ENCODE data around the gene LUC7L.
"Not testable (repeated sequence)": the region's sequence is repeated elsewhere in the genome, so short reads cannot be mapped to it uniquely, and the experiment has no call there.

Gene LUC7L

GRCh38 chr16:228852-229730 lies at the start of gene LUC7L:
LUC7L (minus strand) TSS chr16:229449; CDS start chr16:229339, 110 bp downstream.
- DNase-seq (ENCODE audit: low spot score): peak; percentile 90

- DNase-seq (ENCODE audit: low spot score): no peak
Observed at GRCh38 chr16:278863-279366, 49.7 kb upstream of the LUC7L start.

GRCh38 chr16:276426-277077 lies 47.3 kb upstream of the LUC7L start:
- DNase-seq (ENCODE audit: low spot score): no peak

GRCh38 chr16:275786-276232 lies 46.6 kb upstream of the LUC7L start, which contains the start of gene RGS11:
RGS11 (minus strand) TSS chr16:275944; CDS start chr16:275911, 33 bp downstream.
- no peak for DNase-seq (ENCODE audit: low spot score)

- no peak for DNase-seq (ENCODE audit: low spot score)
Observed at GRCh38 chr16:275041-275641, 45.9 kb upstream of the LUC7L start.

- DNase-seq (ENCODE audit: low spot score): peak; percentile 83
Observed at GRCh38 chr16:273547-274421, 44.5 kb upstream of the LUC7L start.

- DNase-seq (ENCODE audit: low spot score): no peak
Observed at GRCh38 chr16:272633-273546, 43.6 kb upstream of the LUC7L start.

GRCh38 chr16:270381-271255 lies 41.4 kb upstream of the LUC7L start:
- no peak for DNase-seq (ENCODE audit: low spot score)

- no peak for DNase-seq (ENCODE audit: low spot score)
Observed at GRCh38 chr16:269061-269796, 40.0 kb upstream of the LUC7L start.

GRCh38 chr16:268141-269053 lies 39.1 kb upstream of the LUC7L start:
- no peak for DNase-seq (ENCODE audit: low spot score)

GRCh38 chr16:267562-267961 lies 38.3 kb upstream of the LUC7L start:
- not testable (repeated sequence) for DNase-seq (ENCODE audit: low spot score)

- no peak for DNase-seq (ENCODE audit: low spot score)
Observed at GRCh38 chr16:266258-267164, 37.3 kb upstream of the LUC7L start.

GRCh38 chr16:265711-266110 lies 36.5 kb upstream of the LUC7L start:
- no peak for DNase-seq (ENCODE audit: low spot score)

GRCh38 chr16:265002-265529 lies 35.8 kb upstream of the LUC7L start:
- no peak for DNase-seq (ENCODE audit: low spot score)

- no peak for DNase-seq (ENCODE audit: low spot score)
Observed at GRCh38 chr16:264440-264951, 35.2 kb upstream of the LUC7L start.

- no peak for DNase-seq (ENCODE audit: low spot score)
Observed at GRCh38 chr16:263944-264343, 34.7 kb upstream of the LUC7L start.
